Measurements from ENCODE around the gene CPA4.

- TF ChIP-seq CTCF (IDR thresholded peaks at IDR 0.05) (no peak), POLR2A (IDR thresholded peaks at IDR 0.05) (no peak)
These were observed 58.2 kb downstream of the CPA4 start for GRCh38 chr7:130350945-130351790.
